T follicular helper cell (primary cell): ENCODE results near the gene ZNF718.
"Not testable (repeated sequence)": the region's sequence is repeated elsewhere in the genome, so short reads cannot be mapped to it uniquely, and the experiment has no call there.

Experiments
- DNase-seq: peaks from one replicate; pipeline ENCODE4 v3.0.0-alpha.2; 2020; ENCODE audit warnings: low read depth

The ZNF718 gene

DNA sequence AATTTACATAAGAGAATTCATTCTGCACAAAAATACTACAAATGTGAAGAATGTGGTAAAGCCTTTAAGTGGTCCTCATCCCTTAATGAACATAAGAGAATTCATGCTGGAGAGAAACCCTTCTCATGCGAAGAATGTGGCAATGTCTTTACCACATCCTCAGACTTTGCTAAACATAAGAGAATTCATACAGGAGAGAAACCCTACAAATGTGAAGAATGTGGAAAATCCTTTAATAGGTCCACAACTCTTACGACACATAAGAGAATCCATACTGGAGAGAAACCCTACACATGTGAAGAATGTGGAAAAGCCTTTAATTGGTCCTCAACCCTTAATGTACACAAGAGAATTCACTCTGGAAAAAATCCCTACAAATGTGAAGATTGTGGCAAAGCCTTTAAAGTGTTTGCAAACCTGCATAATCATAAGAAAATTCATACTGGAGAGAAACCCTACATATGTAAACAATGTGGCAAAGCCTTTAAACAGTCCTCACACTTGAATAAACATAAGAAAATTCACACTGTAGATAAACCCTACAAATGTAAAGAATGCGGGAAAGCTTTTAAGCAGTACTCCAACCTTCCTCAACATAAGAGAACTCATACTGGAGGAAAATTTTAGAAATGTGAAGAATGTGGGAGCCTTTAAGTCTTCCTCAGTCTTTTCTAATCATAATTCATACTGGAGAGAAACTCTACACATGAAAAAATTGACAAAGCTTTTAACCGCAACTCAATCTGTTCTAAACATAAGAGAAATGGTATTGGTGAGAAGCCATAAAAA, 37.4 kb downstream of the ZNF718 start:
- no peak for DNase-seq

DNA sequence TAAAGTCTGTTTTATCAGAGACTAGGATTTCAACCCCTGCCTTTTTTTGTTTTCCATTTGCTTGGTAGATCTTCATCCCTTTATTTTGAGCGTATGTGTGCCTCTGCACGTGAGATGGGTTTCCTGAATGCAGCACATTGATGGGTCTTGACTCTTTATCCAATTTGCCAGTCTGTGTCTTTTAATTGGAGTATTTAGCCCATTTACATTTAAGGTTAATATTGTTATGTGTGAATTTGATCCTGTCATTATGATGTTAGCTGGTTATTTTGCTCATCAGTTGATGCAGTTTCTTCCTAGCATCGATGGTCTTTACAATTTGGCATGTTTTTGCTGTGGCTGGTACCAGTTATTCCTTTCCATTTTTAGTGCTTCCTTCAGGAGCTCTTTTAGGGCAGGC, 45.3 kb downstream of the ZNF718 start:
- not testable (repeated sequence) for DNase-seq

DNA sequence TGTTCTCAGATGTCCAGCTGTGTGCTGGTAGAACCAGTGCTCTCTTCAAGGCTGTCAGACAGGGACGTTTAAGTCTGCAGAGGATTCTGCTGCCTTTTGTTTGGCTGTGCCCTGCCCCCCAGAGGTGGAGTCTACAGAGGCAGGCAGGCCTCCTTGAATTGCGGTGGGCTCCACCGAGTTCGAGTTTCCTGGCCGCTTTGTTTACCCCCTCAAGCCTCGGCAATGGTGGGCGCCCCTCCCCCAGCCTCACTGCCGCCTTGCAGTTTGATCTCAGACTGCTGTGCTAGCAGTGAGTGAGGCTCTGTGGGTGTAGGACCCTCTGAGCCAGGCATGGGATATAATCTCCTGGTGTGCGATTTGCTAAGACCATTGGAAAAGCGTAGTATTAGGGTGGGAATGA, 47.0 kb downstream of the ZNF718 start:
- DNase-seq, result not testable (repeated sequence)

DNA sequence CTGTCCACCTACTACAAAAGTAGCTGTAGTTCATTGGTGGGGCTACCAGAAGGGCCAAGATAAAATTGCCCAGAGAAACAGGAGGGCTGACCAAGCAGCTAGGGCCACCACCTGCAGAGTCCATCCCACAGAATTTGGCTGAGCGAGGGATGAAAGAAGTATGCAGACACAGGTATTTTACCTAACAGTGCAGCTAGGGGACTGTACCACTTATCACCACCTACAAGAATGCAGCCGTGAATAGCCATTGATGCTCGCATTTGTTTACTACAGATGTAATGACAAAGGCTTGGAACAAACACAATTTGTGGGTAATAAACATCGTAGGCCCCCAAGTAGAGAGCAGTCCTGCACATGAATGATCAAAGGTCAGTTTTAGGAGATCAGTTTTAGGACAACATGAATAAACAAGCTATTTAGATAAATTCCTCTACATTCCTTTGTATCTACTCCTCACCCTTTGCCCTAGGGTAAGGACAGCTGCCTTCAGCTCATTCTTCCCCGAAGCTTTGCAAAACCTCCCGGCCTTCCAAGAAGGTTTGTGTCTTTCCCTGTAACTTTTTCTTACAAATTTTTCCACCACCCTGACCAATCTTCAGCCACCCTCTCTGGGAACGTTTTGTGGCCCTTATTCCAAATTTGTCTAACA, 49.5 kb downstream of the ZNF718 start:
- DNase-seq, result no peak

DNA sequence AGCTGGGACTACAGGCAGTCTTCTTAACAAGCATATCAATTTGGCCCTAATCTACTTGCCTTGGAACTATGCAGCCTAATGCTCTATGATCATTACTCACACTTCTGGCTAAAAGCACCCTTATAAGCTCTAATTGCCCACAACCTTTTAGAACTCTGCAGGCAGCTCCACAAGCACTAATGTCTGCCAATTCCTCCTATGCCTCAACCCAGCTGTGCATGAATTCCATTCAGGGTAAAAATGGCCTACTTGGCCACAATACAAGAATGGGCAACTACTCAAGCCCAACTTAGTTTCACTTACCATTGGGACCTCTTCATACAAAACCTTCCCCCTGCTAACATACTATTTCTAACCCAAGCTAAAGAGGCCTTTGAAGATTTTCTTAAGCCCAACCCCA, 51.7 kb downstream of the ZNF718 start:
- DNase-seq, result no peak

DNA sequence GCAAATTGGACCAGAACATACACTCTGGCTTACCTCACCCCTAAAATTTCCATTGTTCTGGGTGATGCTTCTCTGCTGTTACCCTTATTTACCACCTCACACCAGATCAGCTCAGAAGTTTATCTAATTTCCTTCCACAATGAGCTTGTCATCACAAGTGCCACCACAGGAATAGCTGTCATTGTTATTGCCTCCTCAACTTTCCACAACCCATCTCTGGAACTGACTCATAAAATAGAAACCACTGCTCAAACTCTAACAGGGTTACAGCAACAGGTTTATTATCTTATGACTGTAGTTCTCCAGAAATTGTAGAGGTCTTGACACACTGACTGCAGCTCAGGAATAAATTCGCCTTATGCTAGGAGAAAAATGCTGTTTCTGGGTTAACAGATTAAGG, 52.7 kb downstream of the ZNF718 start:
- DNase-seq, result no peak

DNA sequence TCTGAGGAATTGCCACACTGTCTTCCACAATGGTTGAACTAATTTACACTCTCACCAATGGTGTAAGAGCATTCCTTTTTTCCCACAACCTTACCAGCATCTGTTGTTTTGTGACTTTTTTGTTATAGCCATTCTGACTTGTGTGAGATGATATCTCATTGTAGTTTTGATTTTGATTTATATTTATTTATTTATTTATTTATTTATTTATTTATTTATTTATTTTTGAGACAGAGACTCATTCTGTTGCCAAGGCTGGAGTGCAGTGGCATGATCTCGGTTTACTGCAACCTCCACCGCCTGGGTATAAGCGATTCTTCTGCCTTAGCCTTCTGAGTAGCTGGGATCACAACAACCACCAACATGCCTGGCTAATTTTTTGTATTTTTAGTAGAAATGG, 57.9 kb downstream of the ZNF718 start:
- DNase-seq, result not testable (repeated sequence)

DNA sequence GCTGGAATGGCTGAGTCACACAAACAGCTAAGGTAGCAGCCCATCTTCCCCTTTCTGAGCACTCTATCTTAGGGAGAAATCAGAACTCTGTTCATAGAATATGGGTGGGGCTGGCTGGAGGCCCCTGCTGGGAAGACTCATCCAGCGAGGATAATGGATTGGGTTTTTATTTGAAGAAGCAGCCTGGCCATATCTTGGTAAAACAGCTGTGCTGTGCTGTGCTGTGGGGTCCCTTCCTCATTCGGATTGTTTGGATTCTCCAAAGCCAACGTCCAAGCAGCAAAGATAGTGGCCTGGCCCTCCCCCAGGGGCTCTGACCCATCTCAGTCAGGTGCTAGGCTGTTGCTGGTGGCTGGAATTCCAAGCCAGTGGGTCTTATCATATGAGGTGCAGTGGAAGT, 63.8 kb downstream of the ZNF718 start:
- no peak for DNase-seq

DNA sequence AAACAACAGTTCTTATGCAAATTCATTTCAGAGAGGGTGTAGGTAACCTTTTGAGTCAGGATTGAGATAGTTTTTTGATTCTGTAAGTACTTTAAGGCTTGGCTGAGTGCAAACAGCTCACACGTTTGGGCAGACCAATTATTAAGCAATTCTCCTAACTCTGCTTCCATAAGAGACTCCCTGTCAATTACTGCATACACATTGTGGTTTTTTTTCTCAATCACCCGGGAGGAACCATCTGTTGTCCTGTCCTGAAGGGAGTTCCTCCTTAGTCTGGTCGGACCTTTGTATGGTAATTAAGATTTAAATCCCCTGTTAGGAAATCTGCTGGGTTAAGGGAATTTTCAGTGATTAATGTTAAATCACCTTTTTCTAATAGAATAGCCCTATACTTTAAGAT, 70.9 kb downstream of the ZNF718 start:
- DNase-seq, result not testable (repeated sequence)

DNA sequence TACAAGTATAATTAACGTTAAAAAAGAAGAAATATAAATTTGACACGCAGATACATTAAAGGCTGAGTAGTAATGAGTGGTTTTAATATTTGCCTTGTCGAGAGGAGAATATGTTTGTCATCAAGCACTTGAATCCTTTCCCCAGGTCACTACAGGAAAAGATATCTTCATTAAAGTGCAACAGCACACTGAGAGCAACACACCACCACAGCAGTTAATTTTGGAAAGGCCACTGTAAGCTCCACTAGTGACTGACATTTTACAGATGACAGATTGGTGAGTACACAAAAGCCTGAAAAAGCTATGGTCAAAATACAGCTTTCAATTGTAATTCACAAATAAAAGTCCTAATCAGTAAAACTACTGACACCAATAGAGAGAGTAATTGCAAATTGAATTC, 76.6 kb downstream of the ZNF718 start:
- DNase-seq, result no peak

DNA sequence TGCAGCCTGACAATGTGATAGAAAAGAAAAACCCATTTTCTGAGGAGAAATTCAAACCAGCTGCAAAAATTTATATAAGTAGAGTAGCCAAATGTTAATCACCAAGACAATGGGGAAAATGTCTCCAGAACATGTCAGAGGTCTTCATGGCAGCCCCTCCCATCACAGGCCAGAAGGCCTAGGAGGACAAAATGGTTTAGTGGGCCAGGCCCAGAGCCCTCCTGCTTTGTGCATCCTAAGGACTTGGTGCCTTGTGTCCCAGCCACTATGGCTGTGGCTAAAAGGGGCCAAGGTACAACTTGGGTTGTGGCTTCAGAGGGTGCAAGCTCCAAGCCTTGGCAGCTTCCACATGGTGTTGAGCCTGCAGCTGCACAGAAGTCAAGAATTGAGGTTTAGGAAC, 78.5 kb downstream of the ZNF718 start:
- DNase-seq, result not testable (repeated sequence)

DNA sequence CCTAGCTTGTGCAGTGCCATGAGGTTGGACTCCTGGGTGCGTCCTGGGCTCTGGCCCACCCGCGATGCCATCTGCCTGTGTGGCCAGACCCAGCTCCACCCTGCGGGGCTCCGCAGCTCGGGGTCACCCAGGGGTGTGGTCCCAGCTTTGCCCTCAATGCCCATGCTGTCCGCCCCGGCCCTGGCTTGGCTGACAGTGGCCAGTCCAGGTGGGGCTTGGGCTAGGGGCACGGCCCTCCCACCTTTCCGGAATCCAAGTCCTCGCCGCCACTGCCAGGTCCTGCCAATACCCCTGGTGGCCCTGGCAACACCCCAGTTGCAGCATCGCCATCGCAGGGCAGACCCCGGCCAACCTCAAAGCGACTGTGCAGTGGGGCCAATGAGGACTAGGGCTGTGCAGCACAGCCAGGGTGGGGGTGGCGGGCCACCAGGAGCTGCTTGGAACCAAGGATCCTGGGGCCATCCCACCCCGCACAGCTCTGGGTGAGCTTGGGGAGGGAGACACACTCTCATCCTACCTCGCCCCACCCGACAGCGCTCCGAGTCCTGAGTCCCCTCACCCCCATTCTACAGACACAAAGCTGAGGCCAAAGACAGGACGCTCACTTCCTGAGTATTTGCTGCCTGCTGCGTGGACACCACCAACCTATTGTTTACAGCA, 80.9 kb downstream of the ZNF718 start:
- DNase-seq, result no peak

DNA sequence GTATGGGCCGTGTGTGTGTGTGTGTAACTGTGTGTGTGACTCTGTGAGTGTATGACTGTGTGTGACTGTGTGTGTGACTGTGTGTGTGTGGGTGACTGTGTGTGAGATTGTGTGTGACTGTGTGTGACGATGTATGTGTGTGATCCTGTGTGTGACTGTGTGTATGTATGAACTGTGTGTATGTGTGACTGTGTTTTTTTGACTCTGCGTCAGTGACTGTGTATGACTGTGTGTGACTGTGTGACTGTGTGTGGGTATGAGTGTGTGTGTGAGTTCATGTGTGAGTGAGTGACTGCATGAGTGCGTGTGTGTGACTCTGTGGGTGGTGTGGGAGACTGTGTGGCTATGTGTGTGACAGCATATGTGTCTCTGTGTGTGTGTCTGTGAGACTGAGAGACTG, 81.8 kb downstream of the ZNF718 start:
- DNase-seq, result no peak

DNA sequence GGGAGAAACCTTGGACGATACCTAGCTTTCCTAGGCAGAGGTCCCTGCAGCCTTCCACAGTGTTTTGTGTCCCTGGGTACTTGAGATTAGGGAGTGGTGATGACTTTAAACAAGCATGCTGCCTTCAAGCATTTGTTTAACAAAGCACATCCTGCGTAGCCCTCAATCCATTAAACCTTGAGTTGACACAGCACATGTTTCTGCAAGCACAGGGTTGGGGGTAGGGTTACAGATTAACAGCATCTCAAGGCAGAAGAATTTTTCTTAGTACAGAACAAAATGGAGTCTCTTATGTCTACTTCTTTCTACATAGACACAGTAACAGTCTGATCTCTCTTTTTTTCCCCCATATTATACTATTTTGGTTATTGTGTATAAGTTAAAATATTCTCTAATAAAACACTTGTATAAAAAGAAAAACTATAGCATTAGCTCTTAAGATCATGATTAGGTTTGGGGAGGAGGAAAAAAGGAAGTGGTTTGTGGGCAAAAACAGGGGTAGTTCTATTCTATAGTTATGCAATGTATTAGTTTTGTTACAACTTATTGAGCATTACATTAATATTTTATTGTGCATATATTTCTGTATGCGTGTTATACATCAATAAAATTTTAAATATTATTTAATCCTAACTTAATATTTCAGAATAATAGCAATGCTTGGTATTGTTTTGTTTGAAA, 84.3 kb downstream of the ZNF718 start:
- DNase-seq, result not testable (repeated sequence)

DNA sequence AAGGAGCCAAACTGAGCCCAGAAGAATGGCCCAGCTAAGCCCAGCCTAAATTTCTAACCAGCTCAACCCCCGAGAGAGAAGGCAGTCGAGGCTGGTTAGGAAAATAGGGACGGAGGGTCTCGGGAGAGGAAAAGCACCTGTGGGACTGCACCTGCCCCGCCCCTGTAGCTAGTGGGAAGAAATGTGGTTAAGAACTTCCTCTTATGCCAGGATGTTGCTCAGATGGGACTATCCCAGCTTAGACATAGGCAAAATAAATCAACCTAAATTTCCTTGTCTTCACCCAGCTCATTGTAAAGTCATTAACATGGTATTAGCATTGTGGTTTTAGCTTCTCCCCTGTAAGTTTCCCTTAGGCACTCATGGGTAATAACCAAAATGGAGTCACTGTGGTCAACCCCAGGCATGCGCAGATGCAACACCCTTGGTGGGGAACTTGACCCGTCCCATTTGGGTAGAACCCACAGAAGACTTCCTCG, 86.8 kb downstream of the ZNF718 start:
- DNase-seq, result no peak

DNA sequence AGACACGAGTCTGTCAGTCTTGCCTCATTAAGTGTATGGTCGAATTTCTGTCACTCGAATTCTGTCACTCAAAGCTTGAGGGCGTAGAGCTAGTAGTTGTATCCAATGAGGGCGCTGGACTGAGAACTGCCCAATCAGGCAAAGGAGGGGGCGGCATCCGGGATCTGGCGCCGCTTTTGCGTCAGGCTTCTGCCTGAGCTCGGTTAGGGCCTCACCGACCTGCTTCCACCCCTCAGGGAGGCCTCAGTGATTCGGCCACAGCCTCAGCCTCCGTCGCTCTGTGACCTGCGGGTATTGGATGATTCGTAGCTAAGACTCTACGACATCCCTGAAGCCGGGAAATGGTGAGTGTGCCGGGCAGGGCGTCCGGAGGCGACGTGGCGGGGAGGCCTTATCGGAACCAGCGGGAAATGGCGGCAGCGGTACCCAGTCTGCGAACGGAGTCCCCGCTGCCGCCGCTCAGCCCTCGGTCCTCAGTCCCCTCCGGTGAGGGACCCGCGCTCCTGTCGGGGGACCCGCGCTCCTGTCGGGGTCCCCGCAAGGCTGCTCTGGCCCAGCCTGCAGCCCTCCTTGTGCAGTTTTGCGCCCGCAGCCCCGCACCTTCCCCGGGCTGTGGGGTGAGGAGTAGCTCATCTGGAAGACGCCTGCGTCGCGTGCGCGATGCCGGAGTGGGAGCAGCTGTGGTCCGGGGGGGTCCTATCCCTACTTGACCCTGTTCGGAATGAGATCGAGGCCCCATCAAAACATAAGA, 88.3 kb downstream of the ZNF718 start:
- no peak for DNase-seq

DNA sequence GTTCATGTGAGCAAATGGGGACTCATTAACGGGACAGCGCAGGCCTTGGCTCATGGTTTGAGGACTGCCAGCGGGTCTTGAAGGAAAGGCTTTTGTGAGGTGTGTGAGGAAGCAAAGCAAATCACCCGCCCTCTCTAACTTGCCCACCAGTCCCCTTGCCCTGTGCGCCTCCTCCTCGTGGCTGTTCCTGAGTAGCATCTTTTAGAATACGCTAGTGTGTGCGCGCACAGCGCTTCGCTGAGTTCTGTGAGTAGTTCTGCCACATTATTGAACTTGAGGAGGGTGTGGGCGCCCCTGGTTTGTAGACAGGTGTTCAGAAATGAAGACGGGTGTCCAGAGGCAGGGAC, 88.9 kb downstream of the ZNF718 start:
- DNase-seq, result not testable (repeated sequence)
